ENCODE data around the gene TMEM185B.

The TMEM185B gene

GRCh38 chr2:120219766-120220165 lies 3.4 kb downstream of the TMEM185B start:
- DNase-seq (ENCODE audit: low read depth in 1 of 2, low spot score in 1 of 2) = no peak
- Histone ChIP-seq H3K27ac (replicated peaks) (no peak overlapping the region), H3K27me3 (ENCODE audit: insufficient read depth, poor library complexity, severe bottlenecking) (no peaks in the 10 kb centered on the region), H3K4me3 (replicated peaks; ENCODE audit: insufficient read depth, low read length) (no peak overlapping the region)
- TF ChIP-seq POLR2AphosphoS5 (IDR thresholded peaks at IDR 0.05; ENCODE audit: low read depth) (no peak), GABPA (IDR thresholded peaks at IDR 0.05; ENCODE audit: low read depth) (no peak), SPI1 (IDR thresholded peaks at IDR 0.05; ENCODE audit: borderline replicate concordance, low read depth) (no peak), CTCF (IDR thresholded peaks at IDR 0.05; ENCODE audit: insufficient read depth, low read length) (no peak), REST (IDR thresholded peaks at IDR 0.05; ENCODE audit: insufficient replicate concordance, low read depth) (no peak)

GRCh38 chr2:120219291-120219690 lies 3.9 kb downstream of the TMEM185B start:
- TF ChIP-seq CTCF (IDR thresholded peaks at IDR 0.05; ENCODE audit: insufficient read depth, low read length) = no peak
- no peak for TF ChIP-seq GABPA (IDR thresholded peaks at IDR 0.05; ENCODE audit: low read depth)
- TF ChIP-seq POLR2AphosphoS5 (IDR thresholded peaks at IDR 0.05; ENCODE audit: low read depth) = no peak
- TF ChIP-seq SPI1 (IDR thresholded peaks at IDR 0.05; ENCODE audit: borderline replicate concordance, low read depth) = no peak
- no peak for TF ChIP-seq REST (IDR thresholded peaks at IDR 0.05; ENCODE audit: insufficient replicate concordance, low read depth)
- H3K4me3 ChIP-seq (replicated peaks; ENCODE audit: insufficient read depth, low read length) = no peak overlapping the region
- no peak overlapping the region for H3K27ac ChIP-seq (replicated peaks)
- H3K27me3 ChIP-seq (ENCODE audit: insufficient read depth, poor library complexity, severe bottlenecking) = no peaks in the 10 kb centered on the region
- DNase-seq (ENCODE audit: low read depth in 1 of 2, low spot score in 1 of 2) = no peak

- Histone ChIP-seq H3K27me3 (ENCODE audit: insufficient read depth, poor library complexity, severe bottlenecking) (no peaks in the 10 kb centered on the region), H3K27ac (replicated peaks) (no peak overlapping the region), H3K4me3 (replicated peaks; ENCODE audit: insufficient read depth, low read length) (no peak overlapping the region)
- TF ChIP-seq SPI1 (IDR thresholded peaks at IDR 0.05; ENCODE audit: borderline replicate concordance, low read depth) (no peak), CTCF (IDR thresholded peaks at IDR 0.05; ENCODE audit: insufficient read depth, low read length) (no peak)
- DNase-seq (ENCODE audit: low read depth in 1 of 2, low spot score in 1 of 2) = no peak
Measured at GRCh38 chr2:120218181-120218580, 5.0 kb downstream of the TMEM185B start.

GRCh38 chr2:120210270-120210693 lies 12.9 kb downstream of the TMEM185B start:
- DNase-seq (ENCODE audit: low read depth in 1 of 2, low spot score in 1 of 2) = no peak
- no peaks in the 10 kb centered on the region for H3K27me3 ChIP-seq (ENCODE audit: insufficient read depth, poor library complexity, severe bottlenecking)
- TF ChIP-seq POLR2AphosphoS5 (IDR thresholded peaks at IDR 0.05; ENCODE audit: low read depth) (no peak), SPI1 (IDR thresholded peaks at IDR 0.05; ENCODE audit: borderline replicate concordance, low read depth) (no peak), REST (IDR thresholded peaks at IDR 0.05; ENCODE audit: insufficient replicate concordance, low read depth) (no peak), GABPA (IDR thresholded peaks at IDR 0.05; ENCODE audit: low read depth) (no peak), CTCF (IDR thresholded peaks at IDR 0.05; ENCODE audit: insufficient read depth, low read length) (no peak)

More at GRCh38 chr2:120210270-120210693, 12.9 kb downstream of the TMEM185B start:
- no peak overlapping the region for H3K27ac ChIP-seq (replicated peaks)
- H3K4me3 ChIP-seq (replicated peaks; ENCODE audit: insufficient read depth, low read length) = no peak overlapping the region

All from HL-60 (cell line).